Smooth muscle cell of the umbilical artery (primary cell): Measurements from ENCODE around the gene NDUFA5. TPM values are rescaled to one million over a fixed set of nuclear protein-coding genes. Genes with fewer than 3 reads are reported as not detected.

ENCODE experiments used
- total RNA-seq: library from RNA; depleted of rRNA; stranded (reverse); fragments of >200 nt; gene quantifications from 2 replicates; pipeline ENCODE4 v1.2.3, GENCODE V29; 2014

NDUFA5 gene
- 36.4 and 40.1 TPM in 2 replicates for total RNA-seq

DNA sequence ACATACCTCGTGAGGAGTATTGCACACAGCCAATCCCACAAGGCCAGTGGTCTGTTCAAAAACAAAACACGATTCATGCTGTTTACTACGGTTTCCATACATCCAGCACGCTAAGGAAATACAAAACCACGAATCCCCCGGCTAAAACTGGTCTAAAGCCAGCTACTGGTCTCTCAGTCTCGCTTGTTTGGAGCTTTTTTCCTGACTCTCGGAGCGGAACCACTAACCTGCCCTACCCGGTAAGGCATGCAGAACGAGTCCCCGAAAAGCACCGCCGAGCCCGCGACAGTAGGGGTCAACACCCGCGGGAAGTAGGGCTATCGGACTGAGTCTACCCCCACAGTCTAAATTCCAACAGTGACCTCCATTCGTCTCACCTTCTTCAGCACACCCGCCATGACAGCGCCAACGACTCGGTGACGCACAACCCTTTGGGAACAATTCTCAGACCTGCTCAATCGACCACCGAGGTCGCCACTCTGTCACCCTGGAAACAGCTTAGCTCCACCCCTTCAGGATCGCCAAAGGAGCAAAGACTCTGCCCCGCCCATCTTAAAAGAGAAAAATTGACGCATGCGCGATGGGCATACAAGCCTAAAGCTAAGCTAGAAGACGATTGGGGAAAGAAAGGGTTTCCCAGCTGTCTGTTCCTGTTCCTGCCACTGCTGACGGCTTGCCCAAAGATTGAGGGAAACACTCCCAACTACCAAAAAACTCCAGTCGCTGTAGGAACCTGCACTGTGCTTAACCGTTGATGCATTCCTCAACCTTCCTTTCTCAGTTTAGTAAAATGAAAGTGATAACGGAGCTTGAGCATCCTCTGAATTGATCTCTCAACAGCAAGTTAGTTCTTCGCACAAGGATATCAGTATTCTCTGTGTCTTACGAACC lies at the start of gene NDUFA5:
NDUFA5 (minus strand) TSS at position 421 of the 891 bp plus-strand sequence; CDS start at position 398, 23 bp downstream.

DNA sequence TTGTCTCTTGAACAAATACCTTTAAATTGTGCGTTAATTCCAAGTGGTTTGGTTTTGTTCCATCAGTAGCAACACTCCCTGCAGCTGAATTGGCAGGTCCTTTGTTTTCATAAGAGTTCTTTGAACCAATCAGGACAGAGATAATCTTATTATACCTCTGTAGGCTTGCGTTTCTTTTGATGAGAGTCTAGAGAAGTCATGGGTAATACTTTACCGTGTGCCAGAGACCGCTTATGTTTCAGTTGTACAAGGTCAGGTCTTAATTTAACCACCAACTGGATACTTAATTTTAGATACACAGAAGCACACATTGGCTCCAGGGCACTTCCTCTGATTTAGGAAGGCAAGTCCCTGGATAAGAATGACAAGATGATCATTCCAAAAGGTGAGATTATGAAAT lies 43.9 kb upstream of the NDUFA5 start, which contains the start of gene ASB15:
ASB15 (plus strand) TSS at position 292 of the 400 bp plus-strand sequence. CDS start 12,682 bp downstream, outside the sequence.

DNA sequence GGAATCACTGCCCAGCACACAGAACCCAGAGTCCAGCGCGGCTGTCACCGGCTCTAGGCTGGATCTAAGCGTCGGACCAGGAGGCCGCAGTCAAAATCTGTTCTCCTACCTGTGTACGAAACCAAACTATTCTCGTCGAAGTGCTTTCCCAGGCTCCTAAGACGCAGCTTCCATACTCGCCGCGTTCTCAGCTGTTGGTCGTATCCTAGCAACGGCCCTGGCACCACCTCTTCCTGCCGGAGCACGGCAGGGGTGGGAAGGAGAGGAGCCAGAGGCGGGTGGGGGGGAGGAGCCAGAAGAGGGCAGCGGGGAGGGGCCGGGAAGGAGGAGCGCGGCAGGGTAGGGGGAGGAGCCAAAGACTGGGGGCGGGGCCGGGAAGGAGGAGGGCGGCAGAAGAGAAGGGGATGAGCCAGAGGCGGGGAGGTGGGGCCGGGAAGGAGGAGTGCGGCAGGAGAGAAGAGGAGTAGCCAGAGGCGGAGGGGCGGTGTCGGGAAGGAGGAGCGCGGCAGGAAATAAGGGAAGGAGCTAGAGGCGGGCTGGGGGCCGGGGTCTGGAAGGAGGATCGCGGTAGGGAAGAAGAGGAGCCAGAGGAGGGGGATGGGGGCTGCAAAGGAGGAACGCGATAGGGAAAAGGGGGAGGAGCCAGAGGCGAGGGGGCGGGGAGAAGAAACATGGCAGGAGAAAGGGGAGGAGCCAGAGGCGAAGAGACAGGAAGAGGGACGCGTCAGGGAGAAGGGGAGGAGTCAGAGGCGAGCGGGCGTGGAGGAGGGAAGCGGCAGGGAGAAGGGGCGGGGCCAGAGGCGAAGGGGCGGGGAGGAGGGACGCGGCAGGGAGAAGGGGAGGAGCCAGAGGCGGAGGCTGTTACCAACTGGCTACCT lies 23.0 kb downstream of the NDUFA5 start, which contains the start of gene IQUB:
IQUB (minus strand) TSS at position 213 of the 878 bp plus-strand sequence. CDS start 22,255 bp downstream, outside the sequence.

Other genes starting within 250 kb of the NDUFA5 start
- gene IQUB, start 23.2 kb downstream of the NDUFA5 start, total RNA-seq = 0.51 and 0.89 TPM in 2 replicates
- not detected in 2 replicates for gene ASB15, start 44.0 kb upstream of the NDUFA5 start, total RNA-seq
- gene LMOD2, start 98.0 kb upstream of the NDUFA5 start, total RNA-seq = not detected in 2 replicates
- 11.3 and 16.3 TPM in 2 replicates for gene WASL, start 191.2 kb upstream of the NDUFA5 start, total RNA-seq